HG03342 (cell line): ENCODE results near the gene RPS24.

Source experiments
- ATAC-seq: cut with Tn5 transposase; IDR thresholded peaks from one replicate; pipeline ENCODE4 v1.9.1; 2021; ENCODE audit warnings: mild to moderate bottlenecking, moderate library complexity; ENCODE audit not compliant: unreplicated experiment

RPS24 gene

DNA sequence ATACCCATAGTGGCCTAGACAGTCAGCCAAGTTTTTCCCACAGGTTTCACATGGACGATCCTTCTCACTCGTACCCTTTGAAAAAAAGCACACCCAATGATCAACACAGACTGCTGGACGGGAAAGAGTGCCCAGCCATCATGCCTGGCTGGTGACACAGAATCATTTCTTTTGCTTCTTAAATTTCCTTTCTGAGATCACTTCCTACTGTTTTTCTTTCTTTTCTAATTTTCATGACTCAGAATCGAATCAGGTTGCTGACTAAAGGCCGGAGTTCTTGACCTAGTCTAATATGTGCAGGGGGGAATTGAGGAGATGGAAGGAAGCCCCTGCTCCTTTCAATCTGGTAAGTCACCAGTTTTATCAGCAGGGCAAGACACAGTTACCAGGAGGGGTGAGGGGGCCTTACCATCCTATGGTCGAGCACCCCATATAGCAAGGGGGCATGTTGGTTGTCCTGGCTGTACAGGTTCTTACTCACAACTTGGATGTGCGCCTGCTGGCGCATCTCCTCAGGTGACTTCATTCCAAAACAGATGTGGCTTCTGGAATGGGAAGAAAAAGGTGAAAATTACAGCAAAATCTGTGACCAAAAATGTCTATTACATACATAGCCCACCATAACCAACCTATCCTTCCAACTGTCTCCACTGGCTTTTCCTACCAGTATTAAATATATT, 7.8 kb upstream of the RPS24 start:
- no peak for ATAC-seq

- ATAC-seq: peak; percentile 2
Measured at GRCh38 chr10:78028438-78029268, 5.0 kb upstream of the RPS24 start.

GRCh38 chr10:78029269-78030226, 4.1 kb upstream of the RPS24 start, which contains the start of gene POLR3A:
Gene POLR3A (minus strand): TSS chr10:78029515. CDS start chr10:78029407, 108 bp downstream.
- ATAC-seq: peak; percentile 52

DNA sequence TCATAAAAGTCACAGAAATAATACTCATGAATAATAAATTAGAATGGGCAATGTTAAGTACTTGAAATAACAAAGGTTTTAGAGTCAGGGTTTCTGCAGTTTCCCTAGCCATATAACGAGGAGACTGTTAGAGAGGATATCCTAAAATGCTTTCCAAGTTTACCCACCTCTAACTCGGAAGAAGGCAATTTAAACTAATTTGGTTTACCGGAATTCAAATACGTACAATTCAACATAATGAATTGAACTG, 351 bp upstream of the RPS24 start:
- ATAC-seq: no peak

GRCh38 chr10:78035025-78035424, 1.4 kb downstream of the RPS24 start:
- ATAC-seq: no peak

GRCh38 chr10:78035437-78035836, 1.8 kb downstream of the RPS24 start:
- no peak for ATAC-seq

GRCh38 chr10:78035933-78036583, 2.4 kb downstream of the RPS24 start:
- no peak for ATAC-seq

DNA sequence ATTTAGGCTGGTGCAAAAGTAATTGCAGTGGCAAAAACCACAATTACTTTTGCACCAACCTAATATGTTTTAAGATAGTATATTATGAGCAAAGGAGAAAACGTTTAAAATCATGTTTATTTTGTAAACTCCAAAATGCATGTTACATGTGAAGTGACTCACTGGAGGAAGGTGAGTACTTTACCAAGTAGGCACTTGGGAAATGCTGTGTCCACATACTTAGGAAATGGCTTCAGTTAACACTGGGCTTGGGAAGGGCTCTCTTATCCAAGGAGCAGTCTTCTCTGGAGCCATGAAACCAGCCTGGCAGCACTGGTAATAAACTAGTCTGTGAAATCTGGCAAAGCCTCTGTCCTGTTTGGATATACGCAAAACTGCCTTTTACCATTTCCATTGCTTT, 4.4 kb downstream of the RPS24 start:
- no peak for ATAC-seq

GRCh38 chr10:78038791-78039547, 5.3 kb downstream of the RPS24 start:
- ATAC-seq: no peak

GRCh38 chr10:78039743-78040142, 6.1 kb downstream of the RPS24 start:
- ATAC-seq: no peak

DNA sequence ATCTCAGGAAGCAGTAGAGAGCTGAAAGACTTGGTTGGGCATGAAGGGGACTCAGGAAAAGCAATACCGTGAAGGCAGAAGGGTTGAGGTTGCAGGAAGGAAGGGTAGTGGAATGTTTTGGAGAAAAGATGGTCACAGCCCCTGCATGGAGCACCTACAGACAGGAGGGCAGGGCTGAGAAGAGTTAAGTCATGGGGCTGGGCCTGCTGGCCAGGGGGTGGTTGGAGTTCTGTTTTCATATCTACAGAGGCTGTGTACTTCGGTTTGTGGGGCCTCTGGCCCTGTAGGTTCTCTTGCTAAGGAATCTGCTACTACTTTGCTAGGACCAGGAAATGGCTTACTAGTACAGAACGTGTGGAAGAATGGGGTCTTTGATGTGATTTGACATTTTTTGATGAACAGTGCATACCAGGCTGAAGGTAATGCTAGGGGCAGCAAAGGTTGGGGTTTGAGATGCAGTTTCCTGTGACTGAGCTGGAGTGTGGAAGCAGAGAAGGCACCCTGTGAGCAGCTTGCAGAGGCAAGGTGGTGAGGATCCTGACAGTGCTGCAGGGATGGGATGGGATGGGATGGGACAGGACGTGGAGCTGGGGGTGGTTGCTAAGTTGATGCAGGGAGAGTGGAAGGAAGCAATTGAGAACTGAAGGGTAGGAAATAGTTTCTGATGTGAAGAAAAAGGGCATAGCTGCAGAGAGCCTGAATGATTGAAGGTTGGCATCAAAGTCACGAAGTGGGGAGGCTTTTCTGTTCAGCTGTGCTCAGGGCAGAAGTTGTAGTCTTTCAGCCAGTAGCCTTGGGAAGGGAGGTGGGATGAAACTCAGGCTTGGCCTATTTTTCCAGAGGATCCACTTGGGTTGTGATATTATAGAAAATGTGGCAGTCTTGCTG, 7.8 kb downstream of the RPS24 start:
- ATAC-seq: no peak

- ATAC-seq: no peak
Measured at GRCh38 chr10:78042058-78042751, 8.5 kb downstream of the RPS24 start.

GRCh38 chr10:78042752-78043104, 9.1 kb downstream of the RPS24 start:
- no peak for ATAC-seq

GRCh38 chr10:78044179-78044578, 10.5 kb downstream of the RPS24 start:
- no peak for ATAC-seq

- ATAC-seq: no peak
Measured at GRCh38 chr10:78044699-78045098, 11.0 kb downstream of the RPS24 start.

DNA sequence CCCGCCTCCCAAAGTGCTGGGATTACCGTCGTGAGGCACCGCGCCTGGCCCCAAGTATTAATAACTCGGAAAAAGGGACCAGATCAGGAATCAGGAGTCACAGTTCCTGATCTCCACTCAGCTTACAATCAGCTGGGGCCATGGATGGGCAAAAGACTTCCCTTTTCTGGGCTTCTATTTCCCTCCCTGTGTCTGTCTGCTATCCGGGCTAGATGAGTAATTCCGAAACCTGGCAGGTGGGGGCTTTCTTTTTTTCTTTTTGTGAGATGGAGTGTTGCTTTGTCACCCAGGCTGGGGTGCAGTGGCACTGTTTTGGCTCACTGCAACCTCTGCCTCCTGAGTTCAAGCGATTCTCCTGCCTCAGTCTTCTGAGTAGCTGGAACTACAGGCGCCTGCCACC, 11.6 kb downstream of the RPS24 start:
- peak; percentile 68 for ATAC-seq

DNA sequence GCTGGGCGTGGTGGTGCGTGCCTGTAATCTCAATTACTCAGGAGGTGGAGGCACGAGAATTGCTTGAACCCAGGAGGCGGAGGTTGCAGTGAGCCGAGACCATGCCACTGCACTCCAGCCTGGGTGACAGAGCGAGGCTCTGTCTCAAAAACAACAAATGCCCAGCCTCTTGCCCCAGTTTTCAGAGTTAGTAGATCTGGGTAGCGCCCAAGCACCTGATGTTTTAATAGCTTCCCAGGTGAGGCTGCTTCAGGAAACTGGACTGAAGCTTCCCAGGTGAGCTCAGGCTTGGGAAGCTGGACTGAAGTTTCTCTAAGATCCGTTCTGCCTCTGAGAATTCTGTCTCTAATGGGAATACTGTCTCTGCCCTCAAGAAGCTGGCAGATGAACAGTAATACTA, 12.2 kb downstream of the RPS24 start:
- ATAC-seq: no peak

DNA sequence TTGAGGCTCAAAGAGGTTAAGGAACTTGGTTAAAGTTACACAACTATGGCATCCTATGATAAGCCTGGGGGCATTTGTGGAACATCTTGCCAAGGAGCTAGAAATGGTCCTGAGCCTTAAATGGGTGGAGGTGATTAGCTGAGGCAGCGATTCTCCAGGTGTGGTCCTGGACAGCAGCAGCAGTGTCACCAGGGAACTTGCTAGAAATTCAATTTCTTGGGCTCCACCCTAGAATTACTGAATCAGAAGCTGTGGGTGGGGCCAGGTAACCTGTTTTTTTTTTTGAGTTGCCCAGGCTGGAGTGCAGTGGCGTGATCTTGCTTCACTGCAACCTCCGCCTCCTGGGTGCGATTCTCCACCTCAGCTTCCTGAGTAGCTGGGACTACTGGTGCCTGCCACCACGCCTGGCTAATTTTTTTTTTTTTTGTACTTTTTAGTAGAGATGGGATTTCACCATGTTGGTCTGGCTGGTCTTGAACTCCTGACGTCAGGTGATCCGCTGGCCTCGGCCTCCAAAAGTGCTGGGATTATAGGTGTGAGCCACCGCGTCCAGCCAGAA, 13.1 kb downstream of the RPS24 start:
- ATAC-seq: no peak
